HG02981 (cell line): ENCODE results near the gene GPAT3.
A peak's percentile ranks its signal among the peaks of the same experiment; 100 is the strongest.
"Not testable (repeated sequence)": the region's sequence is repeated elsewhere in the genome, so short reads cannot be mapped to it uniquely, and the experiment has no call there.

Source experiments
- ATAC-seq: cut with Tn5 transposase; IDR thresholded peaks from one replicate; pipeline ENCODE4 v1.9.1; 2021; ENCODE audit warnings: mild to moderate bottlenecking, moderate library complexity; ENCODE audit not compliant: unreplicated experiment

Gene GPAT3

DNA sequence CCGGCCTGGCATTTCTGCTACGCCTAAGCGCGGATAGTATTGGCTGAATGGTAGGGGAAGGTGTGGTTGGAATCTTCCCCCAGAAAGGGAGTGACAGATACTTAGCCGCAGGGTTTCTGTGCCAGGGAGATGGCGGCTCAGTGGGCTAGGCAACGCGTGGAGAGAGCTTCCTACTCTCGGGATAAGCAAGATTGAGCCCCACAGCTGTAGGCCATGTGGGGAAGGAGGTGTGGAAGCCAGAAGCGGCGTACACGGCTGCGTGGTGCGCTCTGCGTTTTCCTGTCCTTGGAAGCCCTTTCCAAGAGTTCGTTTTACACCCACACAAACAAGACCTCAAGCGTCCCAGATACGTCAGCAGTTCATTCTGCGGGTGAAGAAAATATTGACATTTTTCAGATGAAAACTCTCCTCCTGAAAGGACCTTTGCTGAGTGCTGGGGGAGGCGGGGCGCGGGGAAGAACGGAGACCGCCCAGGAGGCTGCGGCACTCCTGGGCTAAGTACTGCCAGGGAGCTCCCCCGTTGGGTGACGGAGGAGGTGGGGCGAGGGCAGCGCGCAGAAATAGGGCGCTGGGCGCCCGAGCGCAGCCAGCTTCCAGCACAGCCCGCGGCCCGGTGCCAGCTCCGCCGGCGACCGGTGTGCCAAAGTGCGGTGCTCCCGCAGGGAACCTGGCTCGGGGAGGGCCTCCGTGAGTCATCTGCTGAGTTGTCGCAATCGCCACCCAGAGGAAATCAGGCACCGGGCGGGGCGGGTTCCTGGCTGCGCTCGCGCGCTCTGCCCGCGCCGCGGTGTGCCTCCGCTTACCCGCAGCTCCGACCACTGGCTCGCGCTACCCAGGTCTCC is at the start of gene GPAT3:
GPAT3 (plus strand) TSS at position 589 of the 842 bp plus-strand sequence. CDS start 515 bp downstream, outside the sequence.
- peak; percentile 75 for ATAC-seq

GRCh38 chr4:83486457-83487129 is 49.3 kb upstream of the GPAT3 start:
- ATAC-seq: no peak

DNA sequence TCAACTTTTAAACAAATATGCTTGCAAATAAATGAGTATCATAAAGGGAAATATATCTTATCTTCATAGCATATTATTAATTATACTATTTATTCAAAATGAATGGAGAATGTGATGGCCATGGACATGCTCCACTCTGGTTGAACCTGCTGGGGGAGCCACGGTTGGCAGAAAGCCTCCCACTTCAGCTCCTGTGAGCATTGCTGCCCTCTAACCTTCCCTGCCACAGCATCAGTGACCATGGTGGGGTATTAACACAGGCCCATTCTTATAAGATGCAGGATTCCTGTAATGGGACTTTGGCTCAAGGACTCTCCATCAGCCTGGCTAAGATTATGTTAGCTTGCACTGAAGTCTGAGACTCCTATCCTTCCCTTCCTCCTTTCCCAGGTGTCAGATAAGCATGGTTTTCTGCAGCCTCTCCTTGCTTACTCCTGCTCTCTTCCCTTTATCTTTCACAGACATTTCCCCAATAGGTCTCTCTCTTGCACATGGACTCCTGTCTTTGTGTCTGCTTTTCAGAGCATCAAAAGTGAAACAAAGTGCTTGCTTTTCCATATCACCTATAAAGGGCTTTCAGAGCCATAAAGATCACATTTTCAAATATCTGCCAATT is 46.1 kb upstream of the GPAT3 start:
- ATAC-seq: no peak

GRCh38 chr4:83490876-83491450 is 44.9 kb upstream of the GPAT3 start:
- ATAC-seq: peak; percentile 74

DNA sequence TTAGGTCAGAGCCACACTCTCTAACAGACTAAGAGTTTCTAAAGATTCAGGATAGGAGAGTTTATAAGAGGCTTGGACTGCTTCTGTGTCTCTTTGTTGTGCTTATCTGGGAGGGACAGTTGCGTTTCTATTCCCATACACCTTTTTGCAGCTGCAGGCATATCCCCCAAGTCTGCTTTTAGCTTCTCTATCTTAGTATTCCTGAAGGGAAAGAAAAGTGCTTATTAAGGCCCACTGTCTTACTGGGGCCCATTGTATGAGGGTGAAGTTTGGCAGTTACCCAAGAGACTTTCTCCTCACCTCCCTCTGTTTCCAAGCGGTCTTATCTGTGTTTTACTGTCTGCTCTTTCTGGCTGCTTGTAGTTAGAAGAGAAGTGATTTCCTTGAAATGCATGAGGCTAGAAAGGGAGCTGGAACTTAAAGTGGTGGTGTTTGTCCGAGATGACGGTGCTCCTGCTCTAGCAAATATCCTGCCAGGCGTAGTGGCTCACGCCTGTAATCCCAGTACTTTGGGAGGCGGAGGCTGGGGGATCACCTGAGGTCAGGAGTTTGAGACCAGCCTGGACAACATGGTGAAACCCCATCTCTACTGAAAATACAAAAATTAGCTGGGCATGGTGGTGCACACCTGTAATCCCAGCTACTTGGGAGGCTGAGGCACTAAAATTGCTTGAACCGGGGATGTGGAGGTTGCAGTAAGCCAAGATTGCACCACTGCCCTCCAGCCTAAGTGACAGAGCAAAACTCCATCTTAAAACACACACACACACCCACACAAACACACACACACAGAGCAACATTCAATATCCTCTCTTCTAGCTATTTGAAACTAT is 39.6 kb upstream of the GPAT3 start:
- not testable (repeated sequence) for ATAC-seq

DNA sequence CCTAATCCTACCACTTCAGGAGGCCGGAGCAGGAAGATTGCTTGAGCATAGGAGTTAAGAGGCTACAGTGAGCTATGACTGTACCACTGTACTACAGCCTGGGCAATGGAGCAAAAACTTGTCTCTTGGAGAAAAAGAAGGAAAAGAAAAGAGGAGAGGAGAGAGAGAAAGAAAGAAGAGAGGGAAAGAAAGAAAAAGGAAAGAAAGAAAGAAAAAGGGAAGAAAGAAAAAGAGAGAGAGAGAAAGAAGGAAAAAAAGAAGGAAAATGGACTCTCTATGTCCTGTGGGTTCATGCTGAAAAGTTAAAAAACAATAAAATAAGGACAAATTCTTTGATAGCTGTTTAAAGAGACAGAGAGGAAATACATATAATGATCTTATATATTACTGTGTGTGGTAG is 37.7 kb upstream of the GPAT3 start:
- no peak for ATAC-seq

DNA sequence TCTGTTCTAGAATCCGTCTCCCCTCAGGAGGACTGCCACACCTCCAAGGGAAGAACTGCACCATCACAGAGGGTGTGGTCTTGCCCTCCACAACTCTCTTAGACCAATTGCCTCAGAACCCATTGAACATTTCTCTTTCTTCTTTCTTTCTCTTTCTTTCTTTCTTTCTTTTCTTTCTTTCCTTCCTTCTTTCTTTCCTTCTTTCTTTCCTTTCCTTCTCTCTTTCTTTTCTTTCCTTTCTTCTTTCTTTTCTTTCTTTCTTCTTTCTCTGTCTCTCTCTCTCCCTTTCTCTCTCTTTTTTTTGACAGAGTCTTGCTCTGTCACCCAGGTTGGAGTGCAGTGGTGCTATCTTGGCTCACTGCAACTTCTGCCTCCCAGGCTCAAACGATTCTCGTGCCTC is 34.2 kb upstream of the GPAT3 start:
- not testable (repeated sequence) for ATAC-seq

DNA sequence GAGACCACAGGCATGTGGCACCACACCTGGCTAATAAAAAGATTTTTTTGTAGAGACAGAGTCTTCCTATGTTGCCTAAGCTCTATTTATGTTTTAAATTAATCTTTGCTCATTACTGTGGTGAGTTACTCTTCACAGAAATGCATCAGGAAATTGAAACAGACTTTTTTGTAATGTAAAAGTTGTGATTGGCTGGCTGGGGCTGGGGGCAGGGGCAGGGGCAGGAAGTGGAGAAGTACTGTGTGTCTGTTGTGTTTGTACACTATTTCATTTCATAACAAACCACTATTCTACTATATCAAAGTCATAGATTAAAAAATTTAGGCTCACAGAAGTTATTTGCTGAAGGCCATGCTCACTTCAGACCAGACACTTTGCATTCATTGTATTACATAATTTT is 31.9 kb upstream of the GPAT3 start:
- no peak for ATAC-seq

- ATAC-seq: no peak
Measured at GRCh38 chr4:83504503-83504902, 31.4 kb upstream of the GPAT3 start.

DNA sequence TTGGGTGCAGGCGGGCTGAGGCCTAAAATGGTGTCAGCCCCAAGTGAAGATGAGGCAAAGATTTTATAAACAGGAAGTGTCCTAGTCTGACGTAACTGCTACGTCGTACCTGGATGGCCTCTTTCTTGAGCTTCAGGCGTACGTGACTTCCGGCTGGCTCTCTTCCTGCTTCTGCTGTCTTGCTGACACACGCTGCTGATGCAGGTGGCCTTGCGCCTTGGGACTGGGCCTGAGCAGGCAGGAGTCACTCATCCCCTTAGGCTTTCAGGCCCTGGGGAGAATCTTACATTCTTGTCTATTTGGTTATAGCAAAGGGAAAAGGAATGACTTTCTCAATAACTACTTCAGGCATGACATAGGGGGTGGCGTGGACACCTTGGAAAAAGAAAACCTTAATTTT is 30.9 kb upstream of the GPAT3 start:
- ATAC-seq: no peak

DNA sequence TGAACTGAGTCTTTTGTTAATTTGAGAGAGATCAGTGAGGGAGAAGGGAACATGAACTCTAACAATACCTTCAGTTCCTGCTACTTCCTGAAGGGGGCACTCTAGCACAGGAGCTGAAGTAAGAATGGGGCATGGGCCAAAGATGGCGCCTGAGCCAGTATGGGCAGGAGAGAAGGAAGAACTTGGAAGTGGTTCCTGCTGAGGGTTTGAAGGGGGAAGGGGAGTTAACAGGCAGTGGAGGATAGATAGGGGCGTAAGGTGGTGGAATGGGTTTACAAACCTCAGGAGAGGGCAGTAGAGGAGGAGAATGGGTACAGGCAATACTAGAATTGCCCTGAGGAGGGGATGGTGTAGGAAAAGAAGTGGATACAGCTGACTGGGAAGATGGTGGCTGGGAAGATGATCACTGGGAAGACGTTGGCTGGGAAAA is 26.7 kb upstream of the GPAT3 start:
- ATAC-seq: not testable (repeated sequence)

GRCh38 chr4:83510442-83510841 is 25.5 kb upstream of the GPAT3 start:
- no peak for ATAC-seq

- ATAC-seq: no peak
Measured at GRCh38 chr4:83516042-83516772, 19.7 kb upstream of the GPAT3 start.

- no peak for ATAC-seq
Measured at GRCh38 chr4:83522239-83522638, 13.7 kb upstream of the GPAT3 start.

GRCh38 chr4:83527671-83528070 is 8.2 kb upstream of the GPAT3 start:
- no peak for ATAC-seq

DNA sequence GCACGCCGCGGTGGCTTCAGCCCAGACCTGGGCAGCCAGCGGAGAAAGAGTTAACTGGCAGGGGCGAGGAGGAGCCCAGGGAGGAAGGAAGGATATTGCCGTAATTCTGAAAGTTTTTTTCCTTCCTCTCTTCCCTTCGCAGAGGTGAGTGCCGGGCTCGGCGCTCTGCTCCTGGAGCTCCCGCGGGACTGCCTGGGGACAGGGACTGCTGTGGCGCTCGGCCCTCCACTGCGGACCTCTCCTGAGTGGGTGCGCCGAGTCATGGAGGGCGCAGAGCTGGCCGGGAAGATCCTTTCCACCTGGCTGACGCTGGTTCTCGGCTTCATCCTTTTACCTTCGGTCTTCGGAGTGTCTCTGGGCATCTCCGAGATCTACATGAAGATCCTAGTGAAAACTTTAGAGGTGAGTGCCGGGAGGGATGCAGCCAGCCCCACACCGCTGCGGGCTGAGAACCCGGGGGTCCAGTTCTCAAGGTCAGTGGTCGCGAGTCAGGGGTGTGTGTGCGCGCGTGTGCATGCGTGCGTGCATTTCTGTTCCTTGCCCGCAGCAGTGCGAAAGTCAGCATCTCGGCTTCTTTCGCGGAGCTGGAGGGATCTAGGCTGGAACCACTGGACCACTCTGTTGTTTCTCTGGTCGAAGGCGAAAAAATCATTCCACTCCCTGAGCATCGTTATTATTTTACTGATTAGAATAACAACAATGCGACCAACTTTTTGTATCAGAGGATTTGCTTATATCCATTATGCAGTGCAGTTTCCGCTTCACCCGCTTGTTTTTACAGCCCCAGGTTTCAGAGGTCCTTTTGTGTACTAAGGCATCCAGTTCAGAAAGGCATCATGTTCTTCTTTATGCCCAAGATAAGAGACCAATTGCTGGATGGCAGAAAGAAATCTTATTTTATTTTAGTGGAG is 709 bp downstream of the GPAT3 start:
- peak; percentile 4 for ATAC-seq

DNA sequence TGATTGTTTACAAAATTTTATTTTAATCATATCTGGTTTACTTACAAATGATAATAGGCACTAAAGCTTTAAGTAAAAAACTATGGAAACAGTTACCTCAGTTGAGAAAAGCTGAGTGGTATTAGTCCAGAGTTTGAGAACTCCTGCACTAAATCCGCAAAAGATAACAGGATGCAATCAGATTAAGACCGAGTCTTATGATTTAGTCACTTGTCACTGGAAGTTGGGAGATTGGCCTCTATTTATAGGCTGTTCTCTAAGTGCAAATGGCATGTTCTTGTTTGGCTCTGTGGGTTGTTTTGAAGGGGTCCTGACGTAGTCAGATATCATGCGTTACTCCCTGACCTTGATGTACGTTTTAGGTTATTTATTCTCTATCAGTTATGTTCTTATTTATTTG is 6.3 kb downstream of the GPAT3 start:
- ATAC-seq: no peak

- ATAC-seq: no peak
Measured at GRCh38 chr4:83546786-83547185, 10.9 kb downstream of the GPAT3 start.
